GM12864 (cell line): ENCODE data around the gene ARVCF.

Source experiments
- DNase-seq: peaks from one replicate; pipeline ENCODE4 v3.0.0-alpha.2; 2011; ENCODE audit warnings: low read depth
- H3K4me3 ChIP-seq: 2 replicates; pipeline ENCODE4 v1.5.1; 2011; ENCODE audit warnings: mild to moderate bottlenecking, low read depth, low read length, control low read depth
- CTCF ChIP-seq: IDR thresholded peaks from 2 replicates; pipeline ENCODE4 v1.5.1; 2011; ENCODE audit warnings: low read depth, mild to moderate bottlenecking, moderate library complexity, low read length, control low read depth, inconsistent platforms; ENCODE audit errors: missing control alignments

ARVCF gene

GRCh38 chr22:20001082-20001638 is 15.5 kb downstream of the ARVCF start:
- no peak for DNase-seq
- H3K4me3 ChIP-seq: no peak overlapping the region
- TF ChIP-seq CTCF: no peak

GRCh38 chr22:20000246-20001081 is 16.2 kb downstream of the ARVCF start:
- H3K4me3 ChIP-seq: no peak overlapping the region
- no peak for DNase-seq
- no peak for TF ChIP-seq CTCF

- no peak overlapping the region for H3K4me3 ChIP-seq
- no peak for TF ChIP-seq CTCF
- no peak for DNase-seq
Measured at GRCh38 chr22:19998991-19999820, 17.4 kb downstream of the ARVCF start.

- H3K4me3 ChIP-seq: no peak overlapping the region
- no peak for DNase-seq
- no peak for TF ChIP-seq CTCF
Measured at GRCh38 chr22:19998232-19998951, 18.2 kb downstream of the ARVCF start.

GRCh38 chr22:19997561-19998231 is 18.9 kb downstream of the ARVCF start:
- DNase-seq: no peak
- no peak for TF ChIP-seq CTCF
- no peak overlapping the region for H3K4me3 ChIP-seq
